Caki2 (cell line): ENCODE measurements around the gene ASPG. TPM values are rescaled to one million over a fixed set of nuclear protein-coding genes. Genes with fewer than 3 reads are reported as not detected.

Experiments
- DNase-seq: peaks from one replicate; pipeline ENCODE4 v3.0.0-alpha.2; 2015; ENCODE audit warnings: low read depth
- in situ Hi-C: cut with HindIII; loops from 2 replicates; pipeline ENCODE4 v1.10.0; 2016; ENCODE audit warnings: low sequenced_read_pairs, low pct_unique_long_range_greater_than_20kb, mixed read lengths
- total RNA-seq: library from RNA; depleted of rRNA; stranded (reverse); fragments of >200 nt; shearing (Covaris generic); gene quantifications from 2 replicates; pipeline ENCODE4 v1.2.3, GENCODE V29; 2014; ENCODE audit warnings: low replicate concordance

The ASPG gene
- total RNA-seq, 1 experiment from 2014 or later, result not detected

GRCh38 chr14:104138718-104139459, 53.4 kb downstream of the ASPG start:
- in situ Hi-C loops, result no loop called here
- no peak for DNase-seq

GRCh38 chr14:104139460-104140212, 54.1 kb downstream of the ASPG start:
- in situ Hi-C loops, result no loop called here
- DNase-seq, result no peak

GRCh38 chr14:104140213-104140462, 54.6 kb downstream of the ASPG start:
- no peak for DNase-seq
- in situ Hi-C loops, result no loop called here

- no peak for DNase-seq
- in situ Hi-C loops, result no loop called here
Observed at GRCh38 chr14:104140463-104141331, 55.2 kb downstream of the ASPG start.

- in situ Hi-C loops, result no loop called here
Observed at GRCh38 chr14:104141621-104142091, 56.2 kb downstream of the ASPG start.

GRCh38 chr14:104142136-104142945, 56.8 kb downstream of the ASPG start:
- in situ Hi-C loops, result no loop called here
- no peak for DNase-seq

More at GRCh38 chr14:104141621-104142091, 56.2 kb downstream of the ASPG start:
- no peak for DNase-seq

- in situ Hi-C loops, result no loop called here
- no peak for DNase-seq
Observed at GRCh38 chr14:104142946-104143470, 57.5 kb downstream of the ASPG start.

GRCh38 chr14:104143521-104144452, 58.3 kb downstream of the ASPG start:
- in situ Hi-C loops, result no loop called here
- no peak for DNase-seq

GRCh38 chr14:104144453-104144790, 58.9 kb downstream of the ASPG start:
- DNase-seq, result no peak
- in situ Hi-C loops, result no loop called here

GRCh38 chr14:104144911-104145825, 59.7 kb downstream of the ASPG start:
- in situ Hi-C loops, result no loop called here
- no peak for DNase-seq

- DNase-seq, result no peak
- in situ Hi-C loops, result no loop called here
Observed at GRCh38 chr14:104145826-104146601, 60.5 kb downstream of the ASPG start.

- no peak for DNase-seq
- in situ Hi-C loops, result no loop called here
Observed at GRCh38 chr14:104146651-104147345, 61.3 kb downstream of the ASPG start.

GRCh38 chr14:104147346-104148125, 62.0 kb downstream of the ASPG start:
- DNase-seq, result no peak
- in situ Hi-C loops, result no loop called here
